Left lung (tissue), 10 donors: Measurements from ENCODE around the gene TLE1. TPM values are rescaled to one million over a fixed set of nuclear protein-coding genes. Genes with fewer than 3 reads are reported as not detected.

ENCODE experiments used
- ATAC-seq: fragments of 200-7000 bp; cut with Tn5 transposase; one replicate; pipeline ENCODE4 v1.9.1; 2020; ENCODE audit warnings: moderate library complexity
- DNase-seq, 4 donors: peaks; one replicate each; pipeline ENCODE4 v3.0.0-alpha.2; 2013 to 2020
- H3K27ac ChIP-seq, 2 donors: fragments of 200-600 bp; sonication (generic) in 1 of 2; one replicate each; pipeline versions ENCODE4 v1.5.0 to v1.8.0; 2020 to 2021
- H3K27me3 ChIP-seq, 2 donors: fragments of 200-600 bp; sonication (generic) in 1 of 2; one replicate each; pipeline versions ENCODE4 v1.5.0 to v1.8.0; 2020 to 2021
- H3K36me3 ChIP-seq, 2 donors: fragments of 200-600 bp; sonication (generic) in 1 of 2; one replicate each; pipeline versions ENCODE4 v1.5.0 to v1.8.0; 2020 to 2021
- H3K4me1 ChIP-seq, 2 donors: fragments of 200-600 bp; one replicate each; pipeline ENCODE4 v1.8.0; 2021
- H3K4me3 ChIP-seq, 2 donors: fragments of 200-600 bp; sonication (generic) in 1 of 2; one replicate each; pipeline versions ENCODE4 v1.5.0 to v1.8.0; 2020 to 2021; ENCODE audit warnings: mild to moderate bottlenecking in 1 of 2
- H3K9me3 ChIP-seq, 2 donors: fragments of 200-600 bp; sonication (generic) in 1 of 2; one replicate each; pipeline versions ENCODE4 v1.5.0 to v1.8.0; 2020 to 2021
- intact Hi-C, 2 donors: fragments of 100-400 bp; cut with DNase I; formaldehyde crosslinking; loops; one replicate each; pipeline versions ENCODE4 v1.11.2 to v1.14.2; 2022
- polyA plus RNA-seq, 6 donors: library from polyadenylated mRNA; unstranded; fragments of 120-200 nt; gene quantifications; one replicate each; pipeline ENCODE4 v1.2.1, GENCODE V29; 2013; ENCODE audit not compliant: insufficient read length in 6 of 6
- total RNA-seq, 2 donors: library from RNA; stranded (reverse); fragmentation: NEBNext Ultra II Directional; extraction: Animal tissue kit (Norgen Biotek cat#: 25700); gene quantifications; one replicate each; pipeline ENCODE4 v1.2.1, GENCODE V29; 2021
- TF ChIP-seq, protein P1 (sequence below), 2 donors: fragments of 200-600 bp; sonication (generic) in 1 of 2; IDR thresholded peaks; one replicate each; pipeline versions ENCODE4 v1.5.0 to v1.8.0; 2021; ENCODE audit warnings: antibody characterized with exemption in 2 of 2
- donor health status: DM: no; HTN: yes; CAD: no.
- donor health status: DM: no; HTN: no; CAD: no.

The TLE1 gene
- total and polyA plus RNA-seq, 8 donors = 15.1 to 44.3 (median 40.0) TPM

DNA sequence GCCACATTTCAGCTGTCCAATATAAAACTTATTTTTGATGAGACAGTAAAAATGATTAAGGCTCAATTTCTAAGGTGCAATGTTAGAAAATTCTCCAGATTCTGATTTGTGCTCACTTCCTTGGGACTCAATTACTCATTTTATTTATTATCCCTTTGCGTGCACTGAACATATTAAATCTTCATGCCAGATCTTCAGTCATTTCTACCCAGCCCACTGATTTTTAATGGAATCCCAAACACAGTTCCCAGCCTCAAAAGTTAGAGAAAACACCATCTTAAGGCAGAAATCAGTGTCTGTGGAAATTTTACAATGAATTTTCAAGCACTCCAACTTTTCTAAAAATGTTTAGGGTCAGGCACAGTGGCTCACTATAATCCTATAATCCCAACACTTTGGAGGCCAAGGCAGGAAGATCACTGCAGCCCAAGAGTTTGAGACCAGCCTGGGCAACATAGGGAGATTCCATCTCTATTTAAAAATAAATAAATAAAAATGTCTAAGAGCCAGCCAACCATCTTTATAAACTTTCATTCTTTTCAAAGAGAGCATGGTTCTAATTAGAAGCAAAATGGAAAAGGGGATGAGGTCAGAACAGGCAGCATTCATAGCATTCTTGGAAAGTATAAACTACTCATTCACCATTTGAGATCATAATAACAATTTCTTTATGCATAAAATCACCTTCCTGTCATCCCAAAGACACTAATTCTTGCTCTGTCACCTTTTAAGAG, 53.7 kb downstream of the TLE1 start:
- Histone ChIP-seq H3K36me3 (peaks cover 0 to 13% of the 10 kb centered on the region in 2 donors), H3K9me3 (no peaks in the 10 kb centered on the region), H3K4me3 (no peak overlapping the region), H3K27ac (no peak overlapping the region), H3K4me1 (no peaks in the 10 kb centered on the region), H3K27me3 (no peaks in the 10 kb centered on the region)
- TF ChIP-seq, protein P1, sequence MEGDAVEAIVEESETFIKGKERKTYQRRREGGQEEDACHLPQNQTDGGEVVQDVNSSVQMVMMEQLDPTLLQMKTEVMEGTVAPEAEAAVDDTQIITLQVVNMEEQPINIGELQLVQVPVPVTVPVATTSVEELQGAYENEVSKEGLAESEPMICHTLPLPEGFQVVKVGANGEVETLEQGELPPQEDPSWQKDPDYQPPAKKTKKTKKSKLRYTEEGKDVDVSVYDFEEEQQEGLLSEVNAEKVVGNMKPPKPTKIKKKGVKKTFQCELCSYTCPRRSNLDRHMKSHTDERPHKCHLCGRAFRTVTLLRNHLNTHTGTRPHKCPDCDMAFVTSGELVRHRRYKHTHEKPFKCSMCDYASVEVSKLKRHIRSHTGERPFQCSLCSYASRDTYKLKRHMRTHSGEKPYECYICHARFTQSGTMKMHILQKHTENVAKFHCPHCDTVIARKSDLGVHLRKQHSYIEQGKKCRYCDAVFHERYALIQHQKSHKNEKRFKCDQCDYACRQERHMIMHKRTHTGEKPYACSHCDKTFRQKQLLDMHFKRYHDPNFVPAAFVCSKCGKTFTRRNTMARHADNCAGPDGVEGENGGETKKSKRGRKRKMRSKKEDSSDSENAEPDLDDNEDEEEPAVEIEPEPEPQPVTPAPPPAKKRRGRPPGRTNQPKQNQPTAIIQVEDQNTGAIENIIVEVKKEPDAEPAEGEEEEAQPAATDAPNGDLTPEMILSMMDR (IDR thresholded peaks at IDR 0.05) = no peak
- intact Hi-C loops = no loop called here
- no peak for ATAC-seq
- no peak for DNase-seq

- no peaks in the 10 kb centered on the region for H3K9me3 ChIP-seq
- ATAC-seq (no peak), DNase-seq (no peak)
- H3K4me1 ChIP-seq = no peaks in the 10 kb centered on the region
- TF ChIP-seq, protein P1 (IDR thresholded peaks at IDR 0.05) = no peak
- peaks cover 0 to 13% of the 10 kb centered on the region in 2 donors for H3K36me3 ChIP-seq
- no peak overlapping the region for H3K27ac ChIP-seq
- intact Hi-C loops = no loop called here
- no peaks in the 10 kb centered on the region for H3K27me3 ChIP-seq
- no peak overlapping the region for H3K4me3 ChIP-seq
These were observed 54.3 kb downstream of the TLE1 start for GRCh38 chr9:81634915-81635516.

DNA sequence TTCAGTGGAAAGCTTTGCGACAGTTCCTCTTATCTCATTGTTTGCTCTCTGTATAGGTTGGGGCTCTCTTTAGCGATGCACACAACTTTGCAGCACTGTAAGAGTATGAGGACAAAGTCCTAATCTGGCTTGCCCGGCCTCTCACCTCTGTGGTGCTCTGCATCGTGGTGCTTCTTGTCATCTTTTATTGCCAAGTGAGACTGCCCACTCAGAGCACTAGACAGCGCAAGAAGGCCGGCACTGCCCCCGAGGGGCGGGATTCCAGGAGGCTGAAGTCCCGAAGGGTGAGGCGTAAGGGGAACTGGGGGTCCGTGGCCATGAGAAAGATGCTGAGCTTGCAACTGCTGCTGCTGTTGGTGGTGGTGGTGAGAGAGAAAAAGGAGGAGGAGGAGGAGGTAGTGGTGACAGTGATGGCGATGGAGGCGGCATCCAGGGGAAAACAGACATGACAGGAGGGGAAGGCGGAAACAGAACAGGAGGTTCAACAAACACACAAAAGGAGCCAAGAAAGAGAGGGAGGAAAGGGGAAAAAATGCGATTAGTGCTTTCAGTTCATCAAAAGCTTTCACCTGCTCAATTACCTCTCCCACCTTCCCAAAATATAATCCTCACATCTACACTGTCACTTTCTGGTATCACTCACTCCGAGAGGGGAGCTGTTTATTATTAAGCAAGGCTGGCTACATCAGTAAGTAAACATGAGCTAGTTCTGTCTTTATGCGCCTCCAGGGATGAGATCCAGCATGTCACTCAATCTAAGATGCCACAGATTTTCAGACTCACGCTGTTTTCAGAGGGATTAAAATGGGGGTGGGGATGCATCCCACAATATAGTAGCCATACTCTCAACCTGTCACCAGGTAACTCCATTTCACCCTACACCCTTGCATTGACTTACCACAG, 55.1 kb downstream of the TLE1 start:
- no peak for DNase-seq
- TF ChIP-seq, protein P1 (IDR thresholded peaks at IDR 0.05) = no peak
- H3K27ac ChIP-seq = no peak overlapping the region
- no peak overlapping the region for H3K4me3 ChIP-seq
- no peaks in the 10 kb centered on the region for H3K4me1 ChIP-seq
- ATAC-seq = no peak
- intact Hi-C loops = no loop called here
- no peaks in the 10 kb centered on the region for H3K9me3 ChIP-seq
- H3K36me3 ChIP-seq = peaks cover 0 to 13% of the 10 kb centered on the region in 2 donors
- no peaks in the 10 kb centered on the region for H3K27me3 ChIP-seq

- H3K36me3 ChIP-seq = peaks cover 0 to 13% of the 10 kb centered on the region in 2 donors
- ATAC-seq (peak; percentile 67), DNase-seq (peak in 1 of 4 donors; percentile 24)
- no peaks in the 10 kb centered on the region for H3K4me1 ChIP-seq
- H3K9me3 ChIP-seq = no peaks in the 10 kb centered on the region
- H3K27me3 ChIP-seq = no peaks in the 10 kb centered on the region
- no peak overlapping the region for H3K27ac ChIP-seq
- TF ChIP-seq, protein P1 (IDR thresholded peaks at IDR 0.05) = no peak
- no peak overlapping the region for H3K4me3 ChIP-seq
- intact Hi-C loops = no loop called here
These were observed 56.7 kb downstream of the TLE1 start for GRCh38 chr9:81632599-81632998.
